ENCODE data around the gene PDE4B. TPM values are rescaled to one million over a fixed set of nuclear protein-coding genes. Genes with fewer than 3 reads are reported as not detected.

PDE4B gene
- total RNA-seq, 2 donors from 2014 or later: 4.3 to 18.0 TPM

DNA sequence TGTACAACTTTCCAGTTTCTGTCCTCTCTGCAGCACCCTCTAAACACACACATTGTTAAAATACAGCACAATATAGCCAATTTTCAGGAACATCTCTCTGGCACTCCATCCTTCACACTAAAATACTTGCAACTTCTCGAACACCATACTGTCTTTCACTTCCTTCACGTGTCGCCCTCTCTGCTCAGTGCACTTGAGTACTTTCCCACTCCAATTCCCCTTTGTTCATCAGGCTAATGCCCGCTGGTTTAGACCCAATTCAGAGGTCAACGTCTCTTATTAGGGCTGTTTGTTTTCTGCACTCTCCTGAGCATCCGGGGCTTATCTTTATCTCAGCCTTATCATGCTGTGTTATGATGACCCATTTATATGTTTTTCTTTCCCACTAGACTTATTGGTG is 503.1 kb downstream of the PDE4B start:
- Histone ChIP-seq H3K27ac (ENCODE audit: low read depth, low read length) (no peak overlapping the region), H3K27me3 (ENCODE audit: control insufficient read depth, insufficient read depth, low read length, poor library complexity, severe bottlenecking) (no peaks in the 10 kb centered on the region), H3K4me1 (ENCODE audit: control insufficient read depth, insufficient read depth, low read length) (peaks cover 3% of the 10 kb centered on the region), H3K9me3 (ENCODE audit: control insufficient read depth, low read length) (no peaks in the 10 kb centered on the region), H3K4me3 (ENCODE audit: low read length) (no peak overlapping the region), H3K36me3 (ENCODE audit: control insufficient read depth, insufficient read depth, low read length) (no peaks in the 10 kb centered on the region), H3K9ac (ENCODE audit: extremely low read depth, low read length, poor library complexity, severe bottlenecking) (no peak overlapping the region)
- Mint-ChIP-seq H3K4me3 (no peak overlapping the region), H3K27ac (no peak overlapping the region), H3K27me3 (ENCODE audit: insufficient read depth) (no peaks in the 10 kb centered on the region), H3K4me1 (peaks cover 29% of the 10 kb centered on the region), H3K9me3 (no peaks in the 10 kb centered on the region), H3K36me3 (ENCODE audit: low read depth) (no peaks in the 10 kb centered on the region)
- TF ChIP-seq, protein P1, sequence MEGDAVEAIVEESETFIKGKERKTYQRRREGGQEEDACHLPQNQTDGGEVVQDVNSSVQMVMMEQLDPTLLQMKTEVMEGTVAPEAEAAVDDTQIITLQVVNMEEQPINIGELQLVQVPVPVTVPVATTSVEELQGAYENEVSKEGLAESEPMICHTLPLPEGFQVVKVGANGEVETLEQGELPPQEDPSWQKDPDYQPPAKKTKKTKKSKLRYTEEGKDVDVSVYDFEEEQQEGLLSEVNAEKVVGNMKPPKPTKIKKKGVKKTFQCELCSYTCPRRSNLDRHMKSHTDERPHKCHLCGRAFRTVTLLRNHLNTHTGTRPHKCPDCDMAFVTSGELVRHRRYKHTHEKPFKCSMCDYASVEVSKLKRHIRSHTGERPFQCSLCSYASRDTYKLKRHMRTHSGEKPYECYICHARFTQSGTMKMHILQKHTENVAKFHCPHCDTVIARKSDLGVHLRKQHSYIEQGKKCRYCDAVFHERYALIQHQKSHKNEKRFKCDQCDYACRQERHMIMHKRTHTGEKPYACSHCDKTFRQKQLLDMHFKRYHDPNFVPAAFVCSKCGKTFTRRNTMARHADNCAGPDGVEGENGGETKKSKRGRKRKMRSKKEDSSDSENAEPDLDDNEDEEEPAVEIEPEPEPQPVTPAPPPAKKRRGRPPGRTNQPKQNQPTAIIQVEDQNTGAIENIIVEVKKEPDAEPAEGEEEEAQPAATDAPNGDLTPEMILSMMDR (conservative IDR thresholded peaks at IDR 0.05): no peak
- DNase-seq: no peak
- WGBS, 2 experiments (ENCODE audit: insufficient coverage in 1 of 2, insufficient read length in 1 of 2): 83 to 85% methylated on average over 6 of the region's 6 CpGs

DNA sequence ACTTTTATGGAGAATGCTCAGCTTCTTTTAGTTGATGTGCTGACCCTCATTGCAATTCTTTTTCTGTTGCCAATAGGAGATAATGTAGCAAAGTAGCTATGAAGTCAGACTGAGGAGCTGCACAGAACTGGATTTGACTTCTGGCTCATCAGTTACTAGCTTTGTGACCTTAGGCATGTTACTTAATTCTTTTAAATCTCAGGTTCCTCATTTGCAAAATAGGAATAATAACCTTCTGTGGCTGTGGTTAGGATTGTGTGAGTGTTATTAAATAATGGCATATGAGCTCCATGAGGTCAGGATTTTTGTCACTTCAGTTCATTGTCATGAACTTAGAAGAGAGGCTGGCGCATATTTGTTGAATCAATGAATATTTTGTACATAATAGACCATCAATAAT is 503.7 kb downstream of the PDE4B start:
- WGBS, 2 experiments (ENCODE audit: insufficient coverage in 1 of 2, insufficient read length in 1 of 2): no CpG with 5 or more reads among the region's 1 CpG
- no peak overlapping the region for H3K4me3 Mint-ChIP-seq
- Histone ChIP-seq H3K27ac (ENCODE audit: low read depth, low read length) (no peak overlapping the region), H3K4me3 (ENCODE audit: low read length) (no peak overlapping the region), H3K36me3 (ENCODE audit: control insufficient read depth, insufficient read depth, low read length) (no peaks in the 10 kb centered on the region), H3K9me3 (ENCODE audit: control insufficient read depth, low read length) (no peaks in the 10 kb centered on the region), H3K27me3 (ENCODE audit: control insufficient read depth, insufficient read depth, low read length, poor library complexity, severe bottlenecking) (no peaks in the 10 kb centered on the region), H3K4me1 (ENCODE audit: control insufficient read depth, insufficient read depth, low read length) (peaks cover 3% of the 10 kb centered on the region), H3K9ac (ENCODE audit: extremely low read depth, low read length, poor library complexity, severe bottlenecking) (no peak overlapping the region)
- no peaks in the 10 kb centered on the region for H3K9me3 Mint-ChIP-seq
- no peaks in the 10 kb centered on the region for H3K27me3 Mint-ChIP-seq (ENCODE audit: insufficient read depth)
- no peak for DNase-seq
- peaks cover 32% of the 10 kb centered on the region for H3K4me1 Mint-ChIP-seq
- no peak overlapping the region for H3K27ac Mint-ChIP-seq
- no peaks in the 10 kb centered on the region for H3K36me3 Mint-ChIP-seq (ENCODE audit: low read depth)
- TF ChIP-seq, protein P1 (conservative IDR thresholded peaks at IDR 0.05): no peak

DNA sequence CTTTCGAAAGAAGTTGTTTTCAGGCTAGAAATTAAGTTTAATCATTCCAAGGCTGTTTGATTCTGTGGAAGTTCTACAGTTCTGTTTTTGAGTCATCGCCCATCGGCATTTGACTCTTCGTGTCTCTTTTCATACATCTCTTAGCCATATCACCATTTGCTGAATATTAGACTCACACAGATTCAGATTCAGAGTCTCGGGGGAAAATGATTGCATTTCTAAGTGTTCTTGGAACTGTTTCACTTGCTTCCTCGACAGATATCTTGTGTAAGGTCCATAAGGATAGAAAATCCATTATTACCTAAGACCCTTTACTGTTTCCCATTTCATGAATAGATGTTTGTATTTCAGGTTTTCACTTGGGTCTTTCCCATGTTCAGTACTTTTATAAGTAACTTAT is 504.3 kb downstream of the PDE4B start:
- TF ChIP-seq, protein P1 (conservative IDR thresholded peaks at IDR 0.05): no peak
- Histone ChIP-seq H3K27ac (ENCODE audit: low read depth, low read length) (no peak overlapping the region), H3K4me3 (ENCODE audit: low read length) (no peak overlapping the region), H3K36me3 (ENCODE audit: control insufficient read depth, insufficient read depth, low read length) (no peaks in the 10 kb centered on the region), H3K4me1 (ENCODE audit: control insufficient read depth, insufficient read depth, low read length) (peaks cover 3% of the 10 kb centered on the region), H3K27me3 (ENCODE audit: control insufficient read depth, insufficient read depth, low read length, poor library complexity, severe bottlenecking) (no peaks in the 10 kb centered on the region), H3K9ac (ENCODE audit: extremely low read depth, low read length, poor library complexity, severe bottlenecking) (no peak overlapping the region), H3K9me3 (ENCODE audit: control insufficient read depth, low read length) (no peaks in the 10 kb centered on the region)
- WGBS, 2 experiments (ENCODE audit: insufficient coverage in 1 of 2, insufficient read length in 1 of 2): 98 to 100% methylated on average over 4 to 6 of the region's 6 CpGs
- no peaks in the 10 kb centered on the region for H3K36me3 Mint-ChIP-seq (ENCODE audit: low read depth)
- no peak for DNase-seq
- no peaks in the 10 kb centered on the region for H3K27me3 Mint-ChIP-seq (ENCODE audit: insufficient read depth)
- H3K9me3 Mint-ChIP-seq: no peaks in the 10 kb centered on the region
- no peak overlapping the region for H3K4me3 Mint-ChIP-seq
- no peak overlapping the region for H3K27ac Mint-ChIP-seq
- peaks cover 27% of the 10 kb centered on the region for H3K4me1 Mint-ChIP-seq

Data from endodermal cell (in vitro differentiated cells).